GM18861 (cell line): ENCODE results near the gene FHOD3.
"Not testable (repeated sequence)": the region's sequence is repeated elsewhere in the genome, so short reads cannot be mapped to it uniquely, and the experiment has no call there.

Experiments used
- ATAC-seq: cut with Tn5 transposase; IDR thresholded peaks from one replicate; pipeline ENCODE4 v1.9.1; 2021; ENCODE audit not compliant: unreplicated experiment

Gene FHOD3

GRCh38 chr18:36535202-36535935, 237.9 kb downstream of the FHOD3 start:
- ATAC-seq, result no peak

- no peak for ATAC-seq
Measured at GRCh38 chr18:36536426-36536825, 238.9 kb downstream of the FHOD3 start.

GRCh38 chr18:36537289-36537688, 239.8 kb downstream of the FHOD3 start:
- no peak for ATAC-seq

GRCh38 chr18:36539674-36540231, 242.2 kb downstream of the FHOD3 start:
- no peak for ATAC-seq

DNA sequence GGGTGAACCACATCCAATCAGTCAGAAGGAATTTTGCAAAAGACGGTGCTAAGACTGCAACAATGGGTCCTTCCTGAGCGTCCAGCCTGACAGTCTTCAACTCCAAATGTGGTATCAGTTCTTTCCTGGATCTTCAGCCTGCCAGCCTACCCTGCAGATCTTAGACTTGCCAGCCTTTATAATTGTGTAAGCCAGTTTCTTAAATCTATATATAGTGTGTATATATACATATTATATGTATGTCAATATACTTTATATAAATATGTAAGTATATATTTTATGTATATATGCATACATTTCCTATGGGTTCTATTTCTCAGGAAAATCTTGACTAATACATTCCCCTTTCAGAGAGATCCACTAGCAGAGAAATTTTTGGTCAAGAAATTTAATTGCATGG, 245.5 kb downstream of the FHOD3 start:
- ATAC-seq, result no peak

DNA sequence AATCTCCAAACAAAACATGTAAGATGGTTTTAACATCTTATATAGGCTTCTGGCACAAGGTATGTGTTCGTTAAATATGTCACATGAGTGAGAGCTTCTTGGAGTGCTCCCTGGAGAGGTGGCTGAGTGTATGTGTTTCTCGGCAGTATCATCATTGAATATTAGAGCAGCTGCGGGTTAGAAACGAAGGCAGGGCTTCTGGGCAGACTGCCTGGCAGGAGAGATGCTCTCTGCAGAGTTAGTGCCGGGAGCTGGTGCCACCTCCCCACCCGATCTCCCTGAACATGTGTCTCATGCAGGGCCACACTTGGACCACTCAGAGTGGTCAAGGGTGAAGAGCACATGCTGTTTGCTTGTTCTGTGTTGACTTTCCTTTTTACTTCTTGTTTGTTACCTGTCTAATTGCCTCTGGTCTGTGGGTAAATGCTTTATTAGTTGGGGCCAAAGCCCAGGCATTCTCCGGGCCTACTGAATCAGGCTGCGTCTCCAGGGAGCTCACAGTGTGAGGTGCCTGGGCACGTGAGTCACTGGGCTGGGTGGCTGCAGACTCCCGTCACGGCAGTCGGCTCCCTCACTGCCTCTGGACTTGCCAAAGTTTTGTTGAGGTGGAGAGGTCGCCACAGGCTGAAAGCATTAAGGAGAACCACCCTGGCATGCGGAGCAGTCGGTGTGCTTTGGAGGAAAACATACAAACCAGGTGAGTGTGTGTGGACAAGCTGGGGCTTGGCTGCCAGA, 246.6 kb downstream of the FHOD3 start:
- no peak for ATAC-seq

- ATAC-seq, result no peak
Measured at GRCh38 chr18:36545821-36546427, 248.4 kb downstream of the FHOD3 start.

- no peak for ATAC-seq
Measured at GRCh38 chr18:36546876-36547275, 249.4 kb downstream of the FHOD3 start.

DNA sequence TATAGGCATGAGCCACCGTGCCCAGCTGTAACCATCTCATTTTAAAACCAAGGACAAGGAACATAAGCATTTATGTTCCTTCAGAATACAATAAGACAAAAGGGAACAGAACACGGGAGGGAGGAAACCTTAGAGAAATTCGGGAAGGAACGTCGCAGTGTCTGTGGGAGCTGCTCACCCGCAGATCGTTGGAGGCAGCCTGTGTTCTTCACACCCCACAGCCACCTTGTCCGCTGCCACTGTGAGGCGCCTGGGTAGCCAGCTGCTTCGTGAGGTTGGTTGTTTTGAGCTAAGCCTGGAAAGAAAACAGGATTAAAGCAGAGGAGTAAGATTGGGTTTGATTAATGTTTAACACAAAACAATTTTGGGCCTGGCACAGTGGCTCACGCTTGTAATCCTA, 250.0 kb downstream of the FHOD3 start:
- ATAC-seq, result no peak

DNA sequence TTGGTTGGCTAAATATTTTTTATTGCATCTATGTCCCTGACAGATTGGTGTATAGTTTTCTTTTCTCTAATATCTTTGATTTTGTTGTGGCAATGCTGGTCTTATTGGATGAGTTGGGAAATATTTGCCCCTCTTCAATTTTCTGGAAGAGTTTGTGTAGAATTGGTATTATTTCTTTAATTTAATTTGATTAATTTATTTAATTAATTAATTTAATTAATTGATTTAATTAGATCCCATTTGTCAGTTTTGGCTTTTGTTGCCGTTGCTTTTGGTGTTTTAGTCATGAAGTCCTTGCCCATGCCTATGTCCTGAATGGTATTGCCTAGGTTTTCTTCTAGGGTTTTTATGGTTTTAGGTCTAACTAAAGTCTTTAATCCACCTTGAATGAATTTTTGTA, 253.8 kb downstream of the FHOD3 start:
- ATAC-seq, result not testable (repeated sequence)

GRCh38 chr18:36558234-36558633, 260.7 kb downstream of the FHOD3 start:
- ATAC-seq, result no peak

GRCh38 chr18:36559149-36559857, 261.8 kb downstream of the FHOD3 start:
- no peak for ATAC-seq

GRCh38 chr18:36560187-36560586, 262.7 kb downstream of the FHOD3 start:
- ATAC-seq, result no peak

DNA sequence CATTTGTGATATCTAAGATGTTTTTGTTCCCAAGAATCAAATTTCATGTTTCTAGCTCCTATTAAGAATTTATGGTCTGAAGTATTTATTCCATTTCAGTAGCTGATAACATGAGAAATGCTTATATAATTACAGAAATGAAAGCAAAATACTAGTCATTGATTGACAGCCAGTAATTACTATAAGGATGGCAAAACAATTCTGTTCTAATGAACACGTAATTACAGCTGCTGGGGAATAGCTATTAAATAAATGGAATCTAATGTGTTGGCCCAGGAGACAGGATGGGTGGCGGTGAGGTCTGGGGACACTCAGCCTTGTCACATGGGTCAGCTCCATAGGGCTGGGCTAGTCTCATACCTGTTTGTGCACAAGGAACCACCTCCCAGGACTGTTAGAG, 263.5 kb downstream of the FHOD3 start:
- ATAC-seq, result no peak

DNA sequence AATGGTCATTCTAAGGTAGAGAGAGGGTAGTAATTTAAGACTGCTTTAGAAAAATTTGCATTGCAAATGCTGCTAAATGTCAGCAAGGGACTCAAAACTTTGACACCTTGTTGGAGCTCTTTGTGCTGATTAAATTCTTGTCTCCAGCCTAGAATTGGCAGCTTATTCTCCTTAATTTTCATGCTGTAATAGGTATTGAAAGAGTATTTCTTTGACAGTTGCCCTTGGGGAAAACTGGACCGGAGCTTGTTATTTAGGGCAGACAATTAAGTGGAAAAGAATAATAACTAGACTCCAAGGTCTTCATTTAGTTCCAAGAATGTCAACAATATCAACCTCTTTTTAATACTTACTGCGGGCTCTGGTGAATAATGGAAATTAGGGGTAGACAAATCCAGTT, 267.3 kb downstream of the FHOD3 start:
- ATAC-seq, result no peak

DNA sequence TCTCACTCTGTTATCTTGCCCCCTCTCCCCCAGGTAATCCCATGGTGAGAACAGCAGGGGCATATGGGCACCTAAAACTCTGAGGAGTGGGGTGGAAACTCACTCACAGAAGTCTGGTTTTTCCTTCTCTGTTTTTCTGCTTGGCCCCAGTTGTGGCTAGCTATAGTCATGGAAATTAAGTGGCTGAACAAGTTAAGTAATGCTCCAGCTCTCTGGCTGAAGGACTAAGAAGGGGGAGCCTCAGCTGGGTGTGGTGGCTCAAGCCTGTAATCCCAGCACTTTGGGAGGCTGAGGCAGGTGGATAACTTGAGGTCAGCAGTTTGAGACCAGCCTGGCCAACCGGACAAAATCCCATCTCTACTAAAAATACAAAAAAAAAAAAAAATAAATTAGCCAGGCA, 270.3 kb downstream of the FHOD3 start:
- no peak for ATAC-seq

GRCh38 chr18:36568487-36568886, 271.0 kb downstream of the FHOD3 start:
- no peak for ATAC-seq

DNA sequence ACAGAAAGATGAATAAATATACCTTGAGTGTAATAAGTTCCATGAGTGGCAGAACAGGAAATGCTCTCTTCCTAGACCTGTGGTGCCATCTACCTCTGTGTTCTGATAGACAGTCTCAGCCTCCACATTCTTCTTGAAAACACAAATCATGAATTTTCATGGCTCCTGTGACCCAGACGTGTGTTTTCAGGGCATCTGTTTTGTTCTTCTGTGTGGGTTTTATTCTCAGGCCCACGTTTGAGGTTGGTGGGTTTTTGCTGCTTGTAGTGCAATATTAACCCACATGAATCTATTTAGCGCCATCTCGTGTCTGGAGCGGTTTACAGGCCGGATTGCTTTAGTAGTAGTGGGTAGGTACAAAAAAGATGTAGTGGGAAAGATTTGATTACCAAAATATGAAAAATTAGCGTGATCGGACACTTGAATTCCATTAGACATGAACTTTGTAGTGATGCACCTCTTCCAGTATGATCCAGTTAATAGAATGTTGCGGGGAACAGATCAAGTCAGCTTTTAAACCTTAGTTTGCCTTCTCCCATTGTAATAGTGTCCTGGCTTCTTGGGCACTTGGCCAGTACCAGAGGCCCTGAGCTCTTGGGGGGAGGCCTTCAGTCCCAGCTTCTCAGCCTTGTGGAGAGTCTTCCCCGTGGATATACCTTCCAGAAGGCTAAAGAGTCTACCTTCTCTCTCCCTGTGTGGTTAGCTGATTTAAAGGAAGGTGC, 274.8 kb downstream of the FHOD3 start:
- ATAC-seq, result peak; percentile 39

DNA sequence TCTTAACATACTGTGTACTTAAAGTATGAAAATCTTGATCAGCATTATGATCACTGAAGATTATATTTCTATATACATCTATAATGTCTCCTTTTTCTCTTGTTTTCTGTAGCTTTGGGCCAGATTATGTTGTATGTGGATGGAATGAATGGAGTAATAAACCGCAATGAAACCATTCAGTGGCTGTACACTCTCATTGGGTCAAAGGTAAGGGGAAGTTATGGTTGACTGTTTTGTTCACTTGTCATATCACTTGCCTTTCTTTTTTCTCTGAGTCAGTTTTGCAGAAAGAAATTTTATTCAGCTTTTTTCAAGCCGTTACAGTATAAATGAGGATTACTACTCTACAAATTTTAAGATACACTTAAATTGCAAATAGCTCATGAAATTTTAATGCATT, 278.8 kb downstream of the FHOD3 start:
- ATAC-seq, result no peak

DNA sequence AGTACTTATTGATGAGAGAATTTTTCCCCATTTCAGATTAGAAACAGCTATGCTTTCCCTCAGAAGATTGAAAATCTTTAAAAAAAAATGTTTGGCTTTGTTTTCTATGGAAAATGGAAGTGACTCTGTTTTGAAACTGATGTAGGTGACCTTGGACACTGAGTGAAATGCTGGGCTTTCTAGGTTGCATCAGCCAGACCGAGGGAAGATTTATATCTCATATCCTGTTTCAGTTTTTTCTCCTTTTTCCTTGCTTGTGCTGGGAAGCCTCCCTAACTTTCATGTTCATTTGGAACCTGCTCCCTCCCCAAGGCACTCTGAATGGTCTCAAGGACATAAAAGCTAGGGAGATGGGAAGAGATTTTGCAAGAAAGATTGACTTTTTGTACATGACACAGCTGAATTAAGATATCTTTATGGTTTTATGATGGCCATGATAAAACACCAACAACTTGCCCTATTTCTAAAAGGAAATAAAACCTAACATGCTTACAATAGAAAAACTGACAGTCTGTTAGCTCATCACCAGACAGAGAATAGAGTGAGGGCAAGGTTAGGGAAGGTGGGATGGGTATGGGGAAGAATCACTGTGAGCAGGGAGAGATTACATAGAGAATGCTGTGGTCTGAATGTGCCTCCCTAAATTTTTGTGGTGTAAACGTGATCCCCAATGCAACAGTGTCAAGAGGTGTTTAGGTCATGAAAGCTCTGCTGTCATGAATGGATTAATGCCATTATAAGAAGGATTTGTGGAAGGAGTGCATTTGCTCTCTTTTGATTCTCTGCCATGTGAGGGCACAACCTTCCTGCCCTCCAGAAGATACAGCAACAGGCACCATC, 281.6 kb downstream of the FHOD3 start:
- no peak for ATAC-seq
